ENCODE results near the gene WFDC5.

The WFDC5 gene

GRCh38 chr20:45100563-45101245 lies 14.3 kb downstream of the WFDC5 start, which contains the start of gene KCNS1:
TSS of gene KCNS1 (minus strand) at chr20:45101127. CDS start at chr20:45099236, 1,891 bp downstream.
- peak within 1 kb of the TSS; percentile 90 for H2AFZ ChIP-seq (ENCODE audit: insufficient read depth, low read length, poor library complexity)
- peak within 1 kb of the TSS; percentile 79 for H4K12ac ChIP-seq (ENCODE audit: low read depth, low read length)
- DNase-seq = no peak
- no peak within 1 kb of the TSS for H3K9ac ChIP-seq (ENCODE audit: low read length)
- peak within 1 kb of the TSS; percentile 55 for H2BK5ac ChIP-seq (ENCODE audit: low read depth, low read length, poor library complexity)
- peak within 1 kb of the TSS; percentile 53 for H3K4me3 ChIP-seq (ENCODE audit: low read depth, low read length)
- H3K18ac ChIP-seq (ENCODE audit: low read length) = peak within 1 kb of the TSS; percentile 62
- H4K91ac ChIP-seq (ENCODE audit: low read depth, low read length) = peak within 1 kb of the TSS; percentile 83
- no peaks in the 10 kb centered on the region for H3K27me3 ChIP-seq (ENCODE audit: insufficient read depth, low read length)
- H3K79me1 ChIP-seq (ENCODE audit: low read length) = peaks cover 5% of the 10 kb centered on the region
- H3K27ac ChIP-seq (ENCODE audit: low read depth, low read length) = no peak within 1 kb of the TSS
- H3K4me1 ChIP-seq (ENCODE audit: control insufficient read depth in 1 of 2, insufficient read depth in 2 of 2, low read length in 2 of 2) = peaks cover 0 to 8% of the 10 kb centered on the region in 2 experiments
- peak within 1 kb of the TSS; percentile 41 for H3K4ac ChIP-seq (ENCODE audit: low read depth, low read length)
- no CpG with 5 or more reads among the region's 38 CpGs for WGBS (ENCODE audit: extremely low coverage, insufficient coverage, insufficient read length)
- H2BK120ac ChIP-seq (ENCODE audit: insufficient read depth, low read length, poor library complexity) = peak within 1 kb of the TSS; percentile 70
- peak within 1 kb of the TSS; percentile 89 for H4K8ac ChIP-seq (ENCODE audit: low read depth, low read length)
- H3K9me3 ChIP-seq (ENCODE audit: insufficient read depth, low read depth, low read length) = peaks cover 6% of the 10 kb centered on the region
- peak within 1 kb of the TSS; percentile 58 for H3K4me2 ChIP-seq (ENCODE audit: low read length)
- H3K79me2 ChIP-seq (ENCODE audit: control insufficient read depth, insufficient read depth, low read length, poor library complexity) = no peaks in the 10 kb centered on the region
- peaks cover 7 to 10% of the 10 kb centered on the region in 2 experiments for H3K36me3 ChIP-seq (ENCODE audit: control insufficient read depth in 1 of 2, insufficient read depth in 2 of 2, low read length in 2 of 2)
- peak within 1 kb of the TSS; percentile 74 for H3K14ac ChIP-seq (ENCODE audit: low read length)
- peak within 1 kb of the TSS; percentile 70 for H2BK12ac ChIP-seq (ENCODE audit: low read length)
- peak within 1 kb of the TSS; percentile 5 for H2AK5ac ChIP-seq (ENCODE audit: low read length)
- no peak within 1 kb of the TSS for H3K23ac ChIP-seq (ENCODE audit: low read length)

GRCh38 chr20:45098103-45098773 lies 16.7 kb downstream of the WFDC5 start:
- peaks cover 10% of the 10 kb centered on the region for H3K79me1 ChIP-seq (ENCODE audit: low read length)
- no peak overlapping the region for H3K23ac ChIP-seq (ENCODE audit: low read length)
- peaks cover 6% of the 10 kb centered on the region for H3K9me3 ChIP-seq (ENCODE audit: insufficient read depth, low read depth, low read length)
- peak overlapping the region; percentile 7 for H4K8ac ChIP-seq (ENCODE audit: low read depth, low read length)
- H3K4me3 ChIP-seq (ENCODE audit: low read depth, low read length) = no peak overlapping the region
- H2AFZ ChIP-seq (ENCODE audit: insufficient read depth, low read length, poor library complexity) = peak overlapping the region; percentile 1
- H3K4me1 ChIP-seq (ENCODE audit: control insufficient read depth in 1 of 2, insufficient read depth in 2 of 2, low read length in 2 of 2) = peaks cover 6 to 8% of the 10 kb centered on the region in 2 experiments
- H3K9ac ChIP-seq (ENCODE audit: low read length) = no peak overlapping the region
- no peak overlapping the region for H2BK5ac ChIP-seq (ENCODE audit: low read depth, low read length, poor library complexity)
- peak overlapping the region; percentile 50 for H3K4me2 ChIP-seq (ENCODE audit: low read length)
- H3K18ac ChIP-seq (ENCODE audit: low read length) = no peak overlapping the region
- no peak overlapping the region for H4K12ac ChIP-seq (ENCODE audit: low read depth, low read length)
- DNase-seq = peak in 1 of 2 donors; percentile 51
- no peak overlapping the region for H3K14ac ChIP-seq (ENCODE audit: low read length)
- H2AK5ac ChIP-seq (ENCODE audit: low read length) = peak overlapping the region; percentile 7
- H3K27me3 ChIP-seq (ENCODE audit: insufficient read depth, low read length) = no peaks in the 10 kb centered on the region
- WGBS (ENCODE audit: extremely low coverage, insufficient coverage, insufficient read length) = no CpG with 5 or more reads among the region's 91 CpGs
- peaks cover 11 to 17% of the 10 kb centered on the region in 2 experiments for H3K36me3 ChIP-seq (ENCODE audit: control insufficient read depth in 1 of 2, insufficient read depth in 2 of 2, low read length in 2 of 2)
- no peak overlapping the region for H3K4ac ChIP-seq (ENCODE audit: low read depth, low read length)
- no peaks in the 10 kb centered on the region for H3K79me2 ChIP-seq (ENCODE audit: control insufficient read depth, insufficient read depth, low read length, poor library complexity)
- H4K91ac ChIP-seq (ENCODE audit: low read depth, low read length) = peak overlapping the region; percentile 36
- no peak overlapping the region for H3K27ac ChIP-seq (ENCODE audit: low read depth, low read length)
- H2BK12ac ChIP-seq (ENCODE audit: low read length) = peak overlapping the region; percentile 16
- H2BK120ac ChIP-seq (ENCODE audit: insufficient read depth, low read length, poor library complexity) = no peak overlapping the region

GRCh38 chr20:45097485-45098102 lies 17.4 kb downstream of the WFDC5 start:
- Histone ChIP-seq H3K79me1 (ENCODE audit: low read length) (peaks cover 10% of the 10 kb centered on the region), H2AFZ (ENCODE audit: insufficient read depth, low read length, poor library complexity) (no peak overlapping the region), H3K4ac (ENCODE audit: low read depth, low read length) (no peak overlapping the region), H3K4me2 (ENCODE audit: low read length) (no peak overlapping the region), H3K79me2 (ENCODE audit: control insufficient read depth, insufficient read depth, low read length, poor library complexity) (no peaks in the 10 kb centered on the region), H4K8ac (ENCODE audit: low read depth, low read length) (no peak overlapping the region), H3K23ac (ENCODE audit: low read length) (no peak overlapping the region), H3K36me3 (ENCODE audit: control insufficient read depth in 1 of 2, insufficient read depth in 2 of 2, low read length in 2 of 2) (peaks cover 11 to 17% of the 10 kb centered on the region in 2 experiments), H2BK12ac (ENCODE audit: low read length) (no peak overlapping the region), H3K14ac (ENCODE audit: low read length) (no peak overlapping the region), H3K9me3 (ENCODE audit: insufficient read depth, low read depth, low read length) (peaks cover 6% of the 10 kb centered on the region), H2BK5ac (ENCODE audit: low read depth, low read length, poor library complexity) (no peak overlapping the region), H3K27ac (ENCODE audit: low read depth, low read length) (no peak overlapping the region), H3K18ac (ENCODE audit: low read length) (no peak overlapping the region), H2AK5ac (ENCODE audit: low read length) (peak overlapping the region; percentile 1), H3K9ac (ENCODE audit: low read length) (no peak overlapping the region), H3K27me3 (ENCODE audit: insufficient read depth, low read length) (no peaks in the 10 kb centered on the region), H4K91ac (ENCODE audit: low read depth, low read length) (no peak overlapping the region), H2BK120ac (ENCODE audit: insufficient read depth, low read length, poor library complexity) (no peak overlapping the region), H3K4me3 (ENCODE audit: low read depth, low read length) (no peak overlapping the region), H3K4me1 (ENCODE audit: control insufficient read depth in 1 of 2, insufficient read depth in 2 of 2, low read length in 2 of 2) (peaks cover 6 to 8% of the 10 kb centered on the region in 2 experiments), H4K12ac (ENCODE audit: low read depth, low read length) (no peak overlapping the region)
- no CpG with 5 or more reads among the region's 56 CpGs for WGBS (ENCODE audit: extremely low coverage, insufficient coverage, insufficient read length)
- peak in 1 of 2 donors; percentile 58 for DNase-seq

GRCh38 chr20:45096781-45097180 lies 18.2 kb downstream of the WFDC5 start:
- H3K4me1 ChIP-seq (ENCODE audit: control insufficient read depth in 1 of 2, insufficient read depth in 2 of 2, low read length in 2 of 2) = peaks cover 6 to 8% of the 10 kb centered on the region in 2 experiments
- peaks cover 11 to 19% of the 10 kb centered on the region in 2 experiments for H3K36me3 ChIP-seq (ENCODE audit: control insufficient read depth in 1 of 2, insufficient read depth in 2 of 2, low read length in 2 of 2)
- peaks cover 6% of the 10 kb centered on the region for H3K9me3 ChIP-seq (ENCODE audit: insufficient read depth, low read depth, low read length)
- no peak overlapping the region for H3K4me3 ChIP-seq (ENCODE audit: low read depth, low read length)
- peaks cover 10% of the 10 kb centered on the region for H3K79me1 ChIP-seq (ENCODE audit: low read length)
- H3K27me3 ChIP-seq (ENCODE audit: insufficient read depth, low read length) = no peaks in the 10 kb centered on the region
- H4K91ac ChIP-seq (ENCODE audit: low read depth, low read length) = peak overlapping the region; percentile 42
- no peak overlapping the region for H2AK5ac ChIP-seq (ENCODE audit: low read length)
- no peak overlapping the region for H3K27ac ChIP-seq (ENCODE audit: low read depth, low read length)
- no peak overlapping the region for H4K8ac ChIP-seq (ENCODE audit: low read depth, low read length)
- no peaks in the 10 kb centered on the region for H3K79me2 ChIP-seq (ENCODE audit: control insufficient read depth, insufficient read depth, low read length, poor library complexity)
- H3K23ac ChIP-seq (ENCODE audit: low read length) = no peak overlapping the region
- no peak overlapping the region for H3K4me2 ChIP-seq (ENCODE audit: low read length)
- DNase-seq = no peak
- no peak overlapping the region for H2AFZ ChIP-seq (ENCODE audit: insufficient read depth, low read length, poor library complexity)
- no peak overlapping the region for H2BK12ac ChIP-seq (ENCODE audit: low read length)
- H3K4ac ChIP-seq (ENCODE audit: low read depth, low read length) = no peak overlapping the region
- no peak overlapping the region for H3K9ac ChIP-seq (ENCODE audit: low read length)
- H2BK5ac ChIP-seq (ENCODE audit: low read depth, low read length, poor library complexity) = no peak overlapping the region
- H2BK120ac ChIP-seq (ENCODE audit: insufficient read depth, low read length, poor library complexity) = no peak overlapping the region
- no peak overlapping the region for H4K12ac ChIP-seq (ENCODE audit: low read depth, low read length)
- no CpG with 5 or more reads among the region's 9 CpGs for WGBS (ENCODE audit: extremely low coverage, insufficient coverage, insufficient read length)
- H3K14ac ChIP-seq (ENCODE audit: low read length) = no peak overlapping the region
- no peak overlapping the region for H3K18ac ChIP-seq (ENCODE audit: low read length)

Measured in trophoblast cell (in vitro differentiated cells and primary cell).